ENCODE measurements around the gene COMT. TPM values are rescaled to one million over a fixed set of nuclear protein-coding genes. Genes with fewer than 3 reads are reported as not detected.

Gene COMT
- total and polyA plus RNA-seq, 2 experiments from 2014 or later = 29.6 to 29.8 TPM

- Histone ChIP-seq H4K20me1 (replicated peaks; ENCODE audit: insufficient read depth) (no peaks in the 10 kb centered on the region; the same call in 1 of the 2 replicates), H3K9me2 (ENCODE audit: insufficient read depth) (no peaks in the 10 kb centered on the region), H3K36me3 (ENCODE audit: insufficient read depth) (no peaks in the 10 kb centered on the region), H3K27ac (ENCODE audit: low read depth) (no peak overlapping the region), H2AFZ (no peak overlapping the region), H3K79me2 (replicated peaks; ENCODE audit: insufficient read depth) (no peaks in the 10 kb centered on the region), H3K27me3 (ENCODE audit: insufficient read depth) (no peaks in the 10 kb centered on the region), H3K4me2 (no peak overlapping the region), H3K4me3 (no peak overlapping the region), H3K4me1 (ENCODE audit: insufficient read depth) (peaks cover 10% of the 10 kb centered on the region), H3F3A (replicated peaks; ENCODE audit: low read depth) (0 out of 2 replicates have a peak, but pooled peaks cover 7% of the 10 kb centered on the region)
- Mint-ChIP-seq H3K4me3 (no peak overlapping the region), H3K27ac (no peak overlapping the region), H3K4me1 (peaks cover 23% of the 10 kb centered on the region), H3K36me3 (ENCODE audit: low read depth) (peaks cover 25% of the 10 kb centered on the region), H3K27me3 (ENCODE audit: insufficient read depth, low read depth, poor library complexity) (peaks cover 7% of the 10 kb centered on the region), H3K9me3 (no peaks in the 10 kb centered on the region)
- TF ChIP-seq ZNF462 (CRISPR knock-in tag; IDR thresholded peaks at IDR 0.05) = no peak
- no peak for TF ChIP-seq ZNF114 (CRISPR knock-in tag; IDR thresholded peaks at IDR 0.05)
- no peak for TF ChIP-seq NANOG (IDR thresholded peaks at IDR 0.05; ENCODE audit: borderline replicate concordance)
- TF ChIP-seq STAT1 (IDR thresholded peaks at IDR 0.05; ENCODE audit: unreplicated experiment) = no peak
- no peak for TF ChIP-seq CREB1 (CRISPR knock-in tag; IDR thresholded peaks at IDR 0.05; ENCODE audit: low read depth)
- TF ChIP-seq ZNF331 (CRISPR knock-in tag; IDR thresholded peaks at IDR 0.05; ENCODE audit: low read depth) = no peak
- TF ChIP-seq REST (IDR thresholded peaks at IDR 0.05; ENCODE audit: unreplicated experiment) = no peak
- no peak for TF ChIP-seq POLR2AphosphoS5 (IDR thresholded peaks at IDR 0.05; ENCODE audit: low read depth)
- TF ChIP-seq JUNB (IDR thresholded peaks at IDR 0.05; ENCODE audit: unreplicated experiment) = no peak
- no peak for TF ChIP-seq EZH2 (IDR thresholded peaks at IDR 0.05; ENCODE audit: low read depth, unreplicated experiment)
- TF ChIP-seq ETS1 (IDR thresholded peaks at IDR 0.05) = no peak
- no peak for TF ChIP-seq CTCF (conservative IDR thresholded peaks at IDR 0.05; ENCODE audit: low read depth in 2 of 2)
- TF ChIP-seq EZH2phosphoT487 (IDR thresholded peaks at IDR 0.05; ENCODE audit: unreplicated experiment) = no peak
- ATAC-seq = no peak
- no peak for DNase-seq (ENCODE audit: low spot score)
Measured at GRCh38 chr22:19971276-19972124, 29.9 kb downstream of the COMT start.

Measured in GM23338 (cell line).